ENCODE measurements around the gene SLIT1.

The SLIT1 gene

DNA sequence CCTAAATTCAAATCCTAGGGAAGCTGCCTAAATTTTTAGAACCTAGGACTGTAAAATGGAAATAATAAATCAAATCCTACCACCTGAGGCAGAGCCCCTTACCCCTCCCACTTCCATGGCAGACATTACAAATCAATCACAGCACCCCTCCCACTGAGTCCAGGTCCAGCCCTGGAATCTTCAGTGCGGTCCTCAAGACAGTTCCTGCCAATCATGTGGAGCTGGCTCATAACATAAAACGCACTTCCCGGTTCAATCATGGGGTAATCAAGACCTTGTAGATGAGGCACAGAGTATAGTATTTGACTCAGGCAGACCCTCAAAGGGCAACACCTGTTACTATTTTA, 157.0 kb downstream of the SLIT1 start:
- DNase-seq: no peak

DNA sequence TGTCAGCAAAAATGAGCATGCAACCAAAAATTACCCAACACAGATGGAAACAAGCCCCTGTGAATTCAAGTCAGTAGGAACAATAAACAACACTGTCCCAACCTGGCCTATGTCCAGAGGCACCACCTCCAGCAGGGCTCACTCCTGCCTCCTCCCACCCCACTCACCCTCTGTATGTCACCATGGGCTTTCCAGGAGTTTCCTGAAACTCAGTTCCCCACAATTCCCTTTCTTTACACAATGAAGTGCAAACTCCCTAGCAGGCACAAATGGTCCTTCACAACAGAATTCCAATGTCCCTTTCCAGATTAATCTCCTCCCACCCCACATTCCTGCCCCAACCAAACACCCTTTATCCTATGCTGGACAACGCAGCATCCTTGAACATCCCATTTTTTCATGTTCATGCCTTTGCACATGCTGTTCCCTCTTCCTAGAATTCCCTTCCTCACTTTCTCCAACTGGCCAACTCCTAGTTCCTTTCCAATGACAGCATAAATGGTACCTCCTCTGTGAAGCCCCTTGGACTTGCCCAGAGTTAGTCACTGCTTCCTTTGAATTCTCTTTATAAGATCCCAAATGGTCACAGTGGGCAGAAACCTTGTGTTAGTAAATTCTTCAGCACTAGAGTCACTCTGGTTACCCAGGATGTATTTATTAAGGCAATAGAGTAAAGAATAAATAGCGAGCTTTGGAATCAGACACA, 157.5 kb downstream of the SLIT1 start:
- DNase-seq: no peak

DNA sequence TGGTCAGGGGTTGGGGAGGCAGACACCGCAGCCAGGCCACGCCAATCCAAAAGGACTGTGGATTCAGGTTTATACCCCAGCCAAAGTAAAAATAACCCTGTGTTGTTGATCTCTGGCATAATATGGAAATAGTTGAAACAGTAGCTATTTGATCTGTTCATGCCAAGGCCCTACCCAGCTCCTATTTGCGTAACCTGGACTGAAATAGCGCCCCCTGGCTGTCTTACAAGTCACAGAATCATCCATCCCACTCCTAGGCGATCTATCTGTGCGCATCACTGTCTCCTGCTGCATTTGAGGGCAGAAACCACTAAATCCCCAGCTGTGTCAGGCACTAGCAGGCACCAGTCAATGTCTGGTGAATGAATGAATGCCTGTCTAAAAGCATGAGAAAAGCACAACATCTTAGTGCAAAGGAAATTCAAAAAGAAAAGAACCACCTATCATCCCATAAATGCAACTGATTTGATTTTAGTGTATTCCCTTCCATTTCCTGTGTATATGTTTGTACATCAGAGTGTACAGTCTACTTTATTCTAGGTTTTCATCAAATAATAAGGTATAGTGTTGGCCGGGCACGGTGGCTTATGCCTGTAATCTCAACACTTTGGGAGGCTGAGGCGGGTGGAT, 160.0 kb downstream of the SLIT1 start:
- DNase-seq: peak in 38 of 58 donors; percentile 8 to 76 (median 34)

DNA sequence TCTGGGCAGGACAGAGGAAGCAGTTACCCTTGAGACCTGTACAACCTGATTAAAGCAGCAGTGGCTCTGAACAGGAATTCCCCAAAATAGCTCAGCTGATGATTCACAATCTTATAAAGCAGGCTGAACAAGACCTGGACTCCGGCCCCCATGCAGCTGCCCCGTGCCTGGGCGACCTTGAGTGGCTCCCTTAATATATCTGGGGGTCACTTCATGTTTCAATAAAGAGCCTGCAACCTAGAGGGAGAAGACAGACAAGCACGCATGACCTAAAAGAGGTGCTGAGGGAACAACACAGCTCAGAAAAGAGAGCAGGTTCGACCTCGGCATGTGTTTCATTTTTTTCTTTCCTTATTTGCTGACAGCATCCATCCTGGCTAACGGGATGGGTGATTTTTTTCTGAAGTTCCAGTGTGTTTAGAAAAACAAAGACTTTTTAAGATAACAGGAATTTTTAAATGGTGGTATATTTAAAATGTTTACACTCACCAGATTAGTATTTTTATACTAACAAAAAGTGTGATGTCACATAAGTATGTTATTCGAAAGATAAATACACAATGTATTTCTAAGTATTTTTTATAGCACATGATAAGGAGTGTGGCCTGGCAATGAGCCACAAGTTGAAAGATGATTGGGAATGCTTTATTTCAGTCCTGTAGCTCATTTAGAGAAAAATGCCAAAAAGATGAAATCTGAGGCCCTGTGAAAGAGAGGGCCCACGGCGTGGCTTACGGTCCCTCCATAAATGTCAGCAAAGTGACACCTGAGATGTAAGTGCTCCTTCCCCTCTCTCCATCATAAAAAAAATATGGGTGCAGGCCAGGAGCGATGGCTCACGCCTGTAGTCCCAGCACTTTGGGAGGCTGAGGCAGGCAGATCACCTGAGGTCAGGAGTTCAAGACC, 161.3 kb downstream of the SLIT1 start:
- no peak for DNase-seq

DNA sequence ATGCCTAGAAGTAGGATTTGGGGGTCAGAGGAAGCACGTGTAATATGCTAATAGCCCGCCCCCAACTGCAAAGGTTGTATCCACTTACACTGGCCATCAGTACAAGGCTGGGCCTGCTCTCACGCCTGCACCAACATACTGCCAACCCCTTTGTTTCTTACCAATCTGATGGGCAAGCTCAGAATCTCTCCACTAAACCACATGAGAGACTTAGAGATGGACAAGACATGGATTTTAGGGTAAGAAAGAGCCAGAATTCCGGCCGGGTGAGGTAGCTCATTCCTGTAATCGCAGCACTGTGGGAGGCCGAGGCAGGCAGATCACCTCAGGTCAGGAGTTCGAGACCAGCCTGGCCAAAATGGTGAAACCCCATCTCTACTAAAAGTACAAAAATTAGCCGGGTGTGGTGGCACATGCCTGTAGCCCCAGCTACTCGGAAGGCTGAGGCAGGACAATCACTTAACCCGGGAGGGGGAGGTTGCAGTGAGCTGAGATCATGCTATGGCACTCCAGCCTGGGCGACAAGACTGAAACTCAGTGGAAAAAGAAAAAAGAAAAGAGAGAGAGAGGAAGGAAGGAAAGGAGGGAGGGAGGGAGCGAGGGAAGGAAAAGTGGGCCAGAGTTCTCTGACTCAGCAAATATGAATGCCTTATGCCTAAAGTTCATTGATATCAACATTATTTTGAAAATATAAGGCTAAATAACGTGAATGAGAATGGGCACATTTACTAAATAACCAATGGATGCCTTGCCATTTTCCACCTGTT, 162.2 kb downstream of the SLIT1 start:
- DNase-seq: no peak

DNA sequence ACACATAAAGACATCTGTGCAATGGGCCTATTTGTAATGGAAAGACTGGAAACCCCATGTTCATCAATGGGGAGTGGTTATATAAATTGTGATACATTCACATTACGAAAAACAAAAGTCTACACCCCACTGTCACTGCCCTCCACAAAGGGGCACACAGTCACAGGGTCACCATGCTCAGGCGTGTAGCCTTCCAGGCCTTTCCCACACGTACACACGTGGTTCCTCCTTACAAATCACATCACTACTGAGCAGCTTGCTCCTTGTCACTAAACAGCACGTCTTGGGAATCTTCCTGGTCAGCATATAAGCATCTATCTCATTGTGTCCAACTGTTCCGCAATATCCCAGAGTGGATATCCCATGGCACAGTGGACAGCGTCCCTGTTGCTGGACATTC, 163.1 kb downstream of the SLIT1 start:
- DNase-seq: no peak

DNA sequence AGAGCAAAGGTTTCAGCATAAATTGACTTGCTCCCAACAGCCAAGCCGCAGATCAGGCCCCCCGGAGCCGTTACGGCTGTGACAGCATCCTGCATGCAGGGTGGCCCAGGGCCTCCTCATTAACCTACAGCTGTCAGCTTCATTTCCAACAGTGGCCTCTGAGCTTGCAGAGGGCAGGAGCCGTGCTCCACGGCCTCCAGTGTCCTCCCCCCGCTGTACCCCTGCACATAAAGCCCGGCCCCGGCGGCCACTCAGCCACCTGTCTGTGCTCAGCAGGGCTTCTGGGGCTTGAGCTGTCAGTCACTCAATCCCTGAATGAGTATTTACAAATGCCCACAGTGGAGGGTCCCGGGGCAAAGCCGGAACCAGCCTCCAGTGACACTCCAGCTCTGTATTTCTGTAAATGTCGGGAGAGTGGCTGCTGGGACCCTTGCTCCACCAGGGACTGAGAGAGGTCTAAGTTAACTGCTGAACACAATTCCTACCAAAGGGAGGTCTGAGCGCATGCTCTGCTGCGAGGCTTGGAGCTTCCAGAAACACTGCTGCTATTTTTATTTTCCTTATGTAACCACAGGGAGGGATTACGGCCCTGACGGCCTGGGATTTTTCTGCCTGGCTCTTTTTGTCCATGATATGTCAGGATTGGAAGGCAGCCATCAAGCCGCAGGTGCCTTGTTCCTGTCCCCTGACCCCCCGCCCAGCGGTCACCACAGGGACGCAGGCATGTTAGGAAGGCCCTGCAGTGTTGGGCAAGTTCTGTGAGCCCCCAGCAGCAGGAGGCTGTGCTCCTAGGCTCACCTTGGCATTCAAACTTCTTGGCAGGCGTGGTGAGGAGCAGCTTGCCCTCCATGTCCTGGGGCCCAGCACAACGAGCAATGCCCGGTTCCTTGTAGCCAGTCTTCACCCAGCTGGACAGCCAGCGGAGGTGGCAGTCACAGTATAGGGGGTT, 165.0 kb downstream of the SLIT1 start:
- peak in 34 of 58 donors; percentile 13 to 74 (median 30) for DNase-seq

DNA sequence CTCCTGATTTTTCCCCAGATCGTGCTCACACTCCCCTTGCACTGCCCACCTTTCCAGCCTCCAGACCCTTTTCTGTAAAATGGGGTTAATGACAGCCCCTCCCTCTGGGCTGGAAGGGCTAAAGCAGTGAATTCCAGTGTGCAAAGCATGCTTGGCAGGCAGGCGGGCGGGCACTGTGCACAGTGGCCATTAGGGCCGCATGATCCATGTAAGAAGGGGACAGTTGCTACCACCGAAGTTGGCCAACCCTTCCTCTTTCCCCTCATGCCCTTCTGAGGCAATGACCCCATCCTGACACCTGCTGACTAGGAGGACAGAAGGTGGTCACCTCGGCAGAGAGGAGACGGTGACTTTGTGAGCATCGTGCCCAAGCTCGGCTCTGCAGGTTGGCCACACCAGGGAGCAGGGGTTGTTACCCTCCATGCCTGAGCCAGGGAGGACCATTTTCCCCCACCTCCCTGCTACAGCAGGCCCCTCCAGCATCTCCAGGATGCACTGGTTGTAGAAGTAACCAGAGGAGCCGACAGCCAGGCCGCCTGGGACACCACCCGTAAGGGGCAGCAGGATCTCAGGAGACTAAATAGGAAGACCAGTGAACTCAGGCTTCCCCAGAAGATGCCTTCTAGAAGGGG, 166.4 kb downstream of the SLIT1 start:
- no peak for DNase-seq

DNA sequence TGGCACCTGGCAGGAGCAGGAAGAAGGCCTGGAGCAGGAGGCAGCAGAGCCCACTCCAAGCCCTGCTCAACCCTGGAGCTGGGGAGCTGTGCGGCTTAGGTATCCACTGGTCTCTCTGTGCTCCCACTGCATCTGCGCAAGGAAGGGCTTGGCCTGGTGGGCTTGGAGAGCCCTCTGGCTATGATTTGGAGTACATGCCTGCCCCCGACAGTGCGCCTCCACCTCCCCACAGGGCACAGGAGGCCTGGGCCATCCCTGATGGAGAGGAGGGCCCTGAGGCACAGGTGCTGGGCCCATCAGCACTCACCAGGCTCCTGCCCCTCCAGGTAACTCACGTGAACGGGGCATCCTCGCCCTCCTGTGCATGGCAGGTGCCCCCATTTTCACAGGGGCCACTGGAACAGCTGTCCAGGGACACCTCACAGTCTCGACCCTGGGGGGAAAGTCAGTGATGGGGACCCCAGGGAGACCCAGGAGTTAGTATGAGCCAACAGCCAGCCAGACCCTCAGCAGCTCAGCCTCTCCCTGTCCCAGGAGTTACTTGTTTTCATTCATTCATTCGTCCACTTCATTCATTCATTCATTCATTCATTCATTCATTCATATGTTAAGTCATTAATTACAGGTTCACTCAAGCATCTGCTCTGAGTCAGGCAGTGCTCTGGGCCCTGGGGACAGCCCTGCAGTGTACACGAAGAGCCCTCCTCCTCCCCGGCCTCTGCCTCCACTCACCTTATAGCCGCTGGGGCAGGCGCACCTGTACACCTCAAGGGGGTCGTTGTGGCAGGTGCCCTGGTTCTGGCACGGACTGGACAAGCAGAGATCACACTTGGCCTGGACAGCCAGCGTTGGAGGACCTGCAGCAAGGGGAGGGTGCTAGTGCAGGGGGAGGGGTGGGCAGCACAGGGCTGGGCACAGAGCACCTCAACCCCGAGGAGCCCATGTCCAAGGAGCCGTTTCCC, 167.2 kb downstream of the SLIT1 start:
- no peak for DNase-seq

DNA sequence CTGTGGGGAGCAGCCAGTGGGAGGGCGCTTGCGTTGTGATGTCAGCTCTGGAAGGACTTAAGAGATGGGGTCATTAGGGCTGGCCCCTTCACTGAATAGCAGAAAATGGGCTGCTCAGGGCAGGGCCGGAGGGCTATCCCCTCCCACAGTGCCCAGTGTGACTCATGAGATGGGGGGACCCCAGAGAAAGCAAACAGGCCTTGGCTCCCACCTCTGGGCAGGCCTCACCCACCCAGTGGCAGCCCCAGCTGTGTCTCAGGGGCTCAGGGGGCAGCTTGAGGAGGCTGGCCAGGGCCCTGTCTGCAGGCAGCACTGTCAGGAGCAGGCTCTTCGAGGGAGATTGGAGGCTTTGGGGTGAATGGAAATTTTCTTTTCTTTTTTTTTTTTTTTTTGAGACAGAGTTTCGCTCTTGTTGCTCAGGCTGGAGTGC, 168.3 kb downstream of the SLIT1 start:
- peak in 1 of 58 donors; percentile 26 for DNase-seq

DNA sequence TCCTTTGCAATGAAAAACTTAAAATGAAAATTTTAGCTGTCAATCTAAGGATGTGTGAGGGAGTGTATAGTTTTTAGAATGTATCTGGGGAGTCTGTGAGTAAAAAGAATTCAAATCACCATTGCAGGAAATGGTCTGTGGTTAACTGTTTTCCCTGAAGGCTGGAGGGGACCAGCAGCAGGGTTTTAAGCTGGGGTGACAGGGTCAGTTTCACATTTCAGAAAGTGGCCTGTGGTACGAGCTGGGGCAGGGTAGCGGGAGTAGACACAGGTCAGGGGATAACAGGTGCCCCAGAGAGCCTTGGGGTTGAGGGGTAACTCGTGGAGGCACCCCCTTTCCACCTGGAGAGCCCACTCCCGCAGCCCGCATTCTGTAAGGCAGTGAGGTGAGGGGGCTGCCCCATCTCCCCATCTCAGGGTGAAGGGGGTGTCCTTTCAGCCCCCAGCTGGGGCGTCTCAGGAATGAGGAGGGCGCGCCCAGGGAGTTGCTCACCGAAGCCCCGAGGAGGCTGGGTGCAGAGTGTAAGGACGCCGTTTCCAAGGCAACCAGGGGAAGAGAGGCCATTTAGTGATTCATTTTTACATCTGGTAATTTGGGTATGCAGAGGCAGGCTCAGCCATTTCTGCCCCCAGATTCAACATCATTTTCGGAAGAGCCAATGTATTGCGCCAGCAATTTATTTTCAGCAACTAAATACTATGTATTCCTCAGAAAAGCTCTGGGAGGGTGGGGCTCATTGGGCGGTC, 168.9 kb downstream of the SLIT1 start:
- DNase-seq: peak in 16 of 58 donors; percentile 9 to 61 (median 37)

DNA sequence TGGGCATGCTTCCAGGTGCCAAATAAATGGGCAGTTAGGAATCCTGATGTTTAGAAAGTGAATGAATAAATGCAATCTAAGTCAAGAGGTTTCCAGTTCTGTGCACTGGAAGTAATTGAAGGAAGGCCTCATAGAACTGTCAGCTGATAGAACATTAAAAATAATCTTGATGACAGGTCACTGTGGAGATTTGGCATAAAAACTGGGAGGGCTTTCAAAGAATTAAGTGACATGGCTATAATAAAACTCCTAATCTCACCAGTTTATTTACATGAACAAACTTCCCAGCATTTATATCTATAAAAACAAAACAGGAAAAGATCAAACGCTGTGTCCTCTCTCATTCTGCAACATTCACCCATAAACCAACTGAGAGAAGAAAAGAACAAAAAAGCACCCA, 170.5 kb downstream of the SLIT1 start:
- no peak for DNase-seq

DNA sequence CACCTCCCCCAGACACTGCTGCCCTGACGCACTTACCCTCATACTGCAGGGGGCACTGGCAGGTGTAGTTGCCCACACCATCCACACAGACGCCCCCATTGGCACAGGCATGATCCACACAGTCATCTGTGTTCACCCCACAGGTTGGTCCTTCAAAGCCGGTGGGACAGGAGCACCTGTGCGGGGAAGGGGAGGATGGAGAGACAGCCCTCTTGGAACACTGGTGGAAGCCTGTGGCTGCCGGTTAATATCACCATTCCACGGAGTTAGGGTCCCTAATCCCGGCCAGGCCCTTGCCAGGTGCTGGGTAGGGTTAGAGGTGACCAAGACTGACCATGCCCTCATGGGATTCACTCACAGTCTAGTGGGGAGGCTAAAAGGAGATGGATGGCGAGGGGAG, 171.8 kb downstream of the SLIT1 start:
- no peak for DNase-seq

DNA sequence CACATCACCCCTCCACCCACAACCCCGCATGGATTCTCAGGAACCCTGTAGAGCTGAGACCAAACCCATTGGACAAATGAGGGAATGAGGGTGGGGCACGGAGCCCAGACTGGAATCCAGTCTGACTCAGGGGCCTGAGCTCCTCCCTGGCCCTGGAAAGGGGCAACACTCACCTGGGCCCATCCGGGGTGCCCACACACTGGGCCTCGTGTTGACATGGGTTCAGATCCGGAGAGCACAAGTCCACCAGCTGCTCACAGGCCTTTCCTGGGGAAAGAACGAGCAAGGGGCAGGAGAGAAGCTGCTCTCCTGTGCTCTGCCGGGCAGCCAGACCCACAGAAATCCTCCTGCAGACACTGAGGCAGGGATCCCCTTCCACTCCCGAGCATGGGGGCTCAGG, 172.2 kb downstream of the SLIT1 start:
- no peak for DNase-seq

DNA sequence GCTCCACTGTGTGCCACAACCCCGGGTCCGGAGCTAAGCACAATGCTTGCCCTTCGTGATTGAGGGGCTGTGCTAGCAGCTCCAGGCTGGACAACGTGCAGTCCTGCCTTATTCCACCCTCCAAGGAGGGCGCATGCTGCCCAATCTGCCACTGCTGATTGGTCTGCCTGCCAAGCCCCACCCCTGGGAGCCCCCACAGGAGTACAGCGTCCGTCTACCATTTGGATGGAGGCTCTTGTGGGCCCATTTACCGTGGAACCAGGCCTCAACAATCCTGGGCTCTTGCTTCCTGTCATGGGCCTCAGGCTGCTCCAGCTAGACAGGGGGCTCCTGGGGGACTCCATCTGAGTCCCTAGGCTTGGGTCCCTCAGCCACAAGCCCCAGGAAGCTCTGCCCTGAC, 173.3 kb downstream of the SLIT1 start:
- DNase-seq: no peak

DNA sequence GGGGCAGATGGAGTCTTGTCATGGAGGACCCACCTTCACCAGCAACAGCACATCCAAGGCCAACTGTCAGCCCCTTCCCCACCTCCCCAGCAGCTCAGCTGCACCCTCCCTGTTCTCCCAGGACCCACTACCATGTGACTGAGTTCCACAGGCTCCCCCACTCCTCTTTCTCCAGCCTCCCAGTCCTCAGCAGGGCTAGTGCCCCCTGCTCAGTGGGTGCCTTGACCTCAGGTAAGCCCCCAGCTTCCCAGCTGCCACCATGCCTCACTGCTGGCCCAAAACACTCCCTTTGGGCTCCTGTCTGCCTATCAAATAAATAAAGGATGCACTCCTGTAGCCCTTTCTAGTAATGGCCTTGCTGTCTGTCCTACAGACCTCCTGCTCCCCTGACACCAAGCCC, 174.4 kb downstream of the SLIT1 start:
- DNase-seq: no peak

DNA sequence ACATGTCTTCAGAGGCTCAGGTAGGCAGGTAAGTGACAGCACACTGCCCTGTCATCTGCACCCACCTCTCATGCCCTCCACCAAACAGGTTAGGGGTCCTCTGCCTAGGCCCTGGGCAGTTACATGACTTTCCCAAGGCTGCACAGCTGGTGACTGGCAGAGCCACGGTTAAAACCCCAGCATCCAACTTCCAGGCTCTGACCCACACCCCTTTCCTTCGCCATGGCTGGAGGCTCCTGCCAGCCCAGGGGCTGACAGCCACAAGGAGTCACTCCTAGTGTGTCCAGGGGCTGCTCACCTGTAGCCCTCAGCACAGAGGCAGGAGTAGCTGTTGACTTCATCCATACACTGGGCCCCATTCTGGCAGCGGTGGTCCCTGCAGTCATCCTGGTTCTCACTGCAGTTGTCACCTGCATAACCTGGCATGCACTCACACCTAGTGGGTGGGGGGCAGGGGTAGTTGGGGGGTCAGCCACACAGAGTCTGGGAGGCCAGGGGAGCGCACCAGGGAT, 175.0 kb downstream of the SLIT1 start:
- no peak for DNase-seq

DNA sequence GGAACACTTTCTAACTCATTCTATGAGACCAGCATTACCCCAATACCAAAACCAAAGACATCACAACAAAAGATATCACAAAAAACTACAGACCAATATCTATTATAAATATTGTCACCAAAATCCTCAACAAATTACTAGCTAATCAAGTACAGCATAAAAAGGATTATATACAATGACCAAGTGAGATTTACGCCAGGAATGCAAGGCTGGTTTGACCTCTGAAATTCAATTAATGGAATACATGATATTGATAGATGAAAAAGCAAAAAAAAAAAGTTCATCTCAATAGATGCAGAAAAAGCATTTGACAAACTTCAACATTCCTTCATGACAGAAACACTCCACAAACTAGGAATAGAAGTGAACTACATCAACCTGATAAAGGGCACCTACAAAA, 178.3 kb downstream of the SLIT1 start:
- DNase-seq: no peak

All from anterior cingulate cortex (tissue), 58 donors.